Astrocyte (in vitro differentiated cells and primary cell): Measurements from ENCODE around the gene KCNJ2. TPM values are rescaled to one million over a fixed set of nuclear protein-coding genes. Genes with fewer than 3 reads are reported as not detected.

Experiments used
- DNase-seq: peaks from one replicate; pipeline ENCODE4 v3.0.0-alpha.2; 2010; ENCODE audit warnings: low read depth
- FAIRE-seq: peaks from 2 replicates; lab custom pipeline; 2011; peaks lifted over from hg19 to GRCh38; lab: Jason Lieb, UNC
- H2AFZ ChIP-seq: 2 replicates; pipeline ENCODE4 v1.6.0; 2012; ENCODE audit warnings: low read depth, low read length, inconsistent platforms
- H3K27ac ChIP-seq: 2 replicates; pipeline ENCODE4 v1.5.1; 2011; ENCODE audit warnings: low read depth, low read length, inconsistent platforms
- H3K27me3 ChIP-seq: 2 replicates; pipeline ENCODE4 v1.6.0; 2011; ENCODE audit warnings: low read length, inconsistent platforms; ENCODE audit not compliant: insufficient read depth
- H3K36me3 ChIP-seq: 2 replicates; pipeline ENCODE4 v1.5.1; 2011; ENCODE audit warnings: low read length, inconsistent platforms; ENCODE audit not compliant: insufficient read depth
- H3K4me1 ChIP-seq: 2 replicates; pipeline ENCODE4 v1.5.1; 2011; ENCODE audit warnings: low read length, inconsistent platforms; ENCODE audit not compliant: insufficient read depth
- H3K4me2 ChIP-seq: 2 replicates; pipeline ENCODE4 v1.6.0; 2012; ENCODE audit warnings: low read length, inconsistent platforms
- H3K4me3 ChIP-seq: 2 replicates; pipeline ENCODE4 v1.5.1; 2011; ENCODE audit warnings: low read depth, mild to moderate bottlenecking, low read length, inconsistent platforms; ENCODE audit not compliant: insufficient read depth
- H3K79me2 ChIP-seq: 2 replicates; pipeline ENCODE4 v1.6.0; 2012; ENCODE audit warnings: mild to moderate bottlenecking, low read length, inconsistent platforms; ENCODE audit not compliant: insufficient read depth
- H3K9ac ChIP-seq: 2 replicates; pipeline ENCODE4 v1.6.0; 2012; ENCODE audit warnings: mild to moderate bottlenecking, low read length, inconsistent platforms
- H3K9me3 ChIP-seq: 2 replicates; pipeline ENCODE4 v1.5.1; 2012; ENCODE audit warnings: low read depth, mild to moderate bottlenecking, low read length, inconsistent platforms; ENCODE audit not compliant: insufficient read depth
- H4K20me1 ChIP-seq: 2 replicates; pipeline ENCODE4 v1.6.0; 2012; ENCODE audit warnings: low read length, inconsistent platforms; ENCODE audit not compliant: insufficient read depth
- H3K27ac Mint-ChIP-seq: one replicate; pipeline ENCODE4 v1.8.0; 2021; ENCODE audit warnings: mild to moderate bottlenecking, mixed read lengths; ENCODE audit not compliant: unreplicated experiment
- H3K27me3 Mint-ChIP-seq: one replicate; pipeline ENCODE4 v1.8.0; 2021; ENCODE audit warnings: low read depth, mixed read lengths; ENCODE audit not compliant: unreplicated experiment
- H3K36me3 Mint-ChIP-seq: one replicate; pipeline ENCODE4 v1.8.0; 2021; ENCODE audit warnings: low read depth, mixed read lengths; ENCODE audit not compliant: unreplicated experiment
- H3K4me1 Mint-ChIP-seq: one replicate; pipeline ENCODE4 v1.8.0; 2021; ENCODE audit warnings: low read depth, mixed read lengths; ENCODE audit not compliant: unreplicated experiment
- H3K4me3 Mint-ChIP-seq: one replicate; pipeline ENCODE4 v1.8.0; 2021; ENCODE audit warnings: mild to moderate bottlenecking, moderate library complexity, mixed read lengths; ENCODE audit not compliant: unreplicated experiment
- H3K9me3 Mint-ChIP-seq: one replicate; pipeline ENCODE4 v1.8.0; 2021; ENCODE audit warnings: mild to moderate bottlenecking, mixed read lengths; ENCODE audit not compliant: unreplicated experiment
- CTCF ChIP-seq: IDR thresholded peaks from 2 replicates; pipeline ENCODE4 v1.5.1; 2011; ENCODE audit warnings: low read depth, mild to moderate bottlenecking, inconsistent platforms, low read length, moderate library complexity; ENCODE audit not compliant: insufficient read depth
- EZH2 ChIP-seq: IDR thresholded peaks from 2 replicates; pipeline ENCODE4 v1.6.1; 2012; ENCODE audit warnings: mild to moderate bottlenecking, low read length, inconsistent platforms; ENCODE audit not compliant: insufficient read depth
- total RNA-seq: library from RNA; stranded (reverse); gene quantifications from 2 replicates; pipeline ENCODE4 v1.2.1, GENCODE V29; 2021

The KCNJ2 gene
- total RNA-seq, 1 donor from 2014 or later: 10.2 TPM

- FAIRE-seq: no peak
- no peaks in the 10 kb centered on the region for H3K36me3 ChIP-seq
- no peaks in the 10 kb centered on the region for H3K36me3 Mint-ChIP-seq
- H3K27me3 ChIP-seq: no peaks in the 10 kb centered on the region
- peaks cover 12% of the 10 kb centered on the region for H3K4me1 ChIP-seq
- peaks cover 19% of the 10 kb centered on the region for H3K4me1 Mint-ChIP-seq
- peak overlapping the region; percentile 82 for H3K9ac ChIP-seq
- no peaks in the 10 kb centered on the region for H3K27me3 Mint-ChIP-seq
- H3K27ac Mint-ChIP-seq: peak overlapping the region; percentile 2
- H3K9me3 Mint-ChIP-seq: no peaks in the 10 kb centered on the region
- peak overlapping the region; percentile 87 for H3K4me3 ChIP-seq
- DNase-seq: no peak
- H2AFZ ChIP-seq: peak overlapping the region; percentile 77
- H4K20me1 ChIP-seq: no peaks in the 10 kb centered on the region
- no peaks in the 10 kb centered on the region for H3K9me3 ChIP-seq
- peak overlapping the region; percentile 93 for H3K4me3 Mint-ChIP-seq
- H3K4me2 ChIP-seq: peak overlapping the region; percentile 99
- H3K79me2 ChIP-seq: peaks cover 44% of the 10 kb centered on the region
- TF ChIP-seq CTCF (no peak), EZH2 (no peak)
- no peak overlapping the region for H3K27ac ChIP-seq
Observed at GRCh38 chr17:70169709-70170597, 621 bp downstream of the KCNJ2 start.

- no peak overlapping the region for H2AFZ ChIP-seq
- Mint-ChIP-seq H3K4me3 (peak overlapping the region; percentile 77), H3K27me3 (no peaks in the 10 kb centered on the region), H3K27ac (no peak overlapping the region), H3K9me3 (no peaks in the 10 kb centered on the region), H3K4me1 (peaks cover 19% of the 10 kb centered on the region), H3K36me3 (peaks cover 10% of the 10 kb centered on the region)
- no peaks in the 10 kb centered on the region for H4K20me1 ChIP-seq
- H3K36me3 ChIP-seq: peaks cover 4% of the 10 kb centered on the region
- no peak overlapping the region for H3K27ac ChIP-seq
- H3K4me3 ChIP-seq: peak overlapping the region; percentile 87
- no peak for FAIRE-seq
- H3K9ac ChIP-seq: no peak overlapping the region
- H3K4me2 ChIP-seq: peak overlapping the region; percentile 99
- TF ChIP-seq EZH2 (no peak), CTCF (no peak)
- H3K4me1 ChIP-seq: peaks cover 12% of the 10 kb centered on the region
- DNase-seq: no peak
- no peaks in the 10 kb centered on the region for H3K27me3 ChIP-seq
- H3K79me2 ChIP-seq: peaks cover 56% of the 10 kb centered on the region
- no peaks in the 10 kb centered on the region for H3K9me3 ChIP-seq
Observed at GRCh38 chr17:70171159-70171558, 1.8 kb downstream of the KCNJ2 start.

DNA sequence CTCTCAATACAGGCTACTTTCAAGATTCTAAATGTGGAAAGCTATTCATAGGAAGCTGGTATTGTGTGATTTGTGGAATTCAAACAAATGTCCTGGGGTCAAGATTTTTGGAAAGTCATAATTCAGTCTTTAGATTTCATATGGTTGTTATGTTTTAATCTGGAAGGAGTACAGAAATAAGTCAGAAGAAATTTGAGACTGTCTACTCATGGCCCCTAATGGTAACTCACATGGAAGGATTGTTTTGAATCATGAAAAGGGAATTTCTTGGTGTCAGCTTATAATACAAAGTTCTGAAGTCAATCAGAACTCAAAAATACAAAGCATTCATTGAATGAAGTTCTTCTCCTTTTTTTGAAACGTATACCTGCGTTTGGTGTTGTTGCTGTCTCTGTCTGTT lies 3.1 kb downstream of the KCNJ2 start:
- H3K4me3 ChIP-seq: no peak overlapping the region
- peaks cover 12% of the 10 kb centered on the region for H3K4me1 ChIP-seq
- H3K36me3 ChIP-seq: peaks cover 4% of the 10 kb centered on the region
- peak overlapping the region; percentile 12 for H3K27ac Mint-ChIP-seq
- H3K36me3 Mint-ChIP-seq: peaks cover 11% of the 10 kb centered on the region
- no peaks in the 10 kb centered on the region for H4K20me1 ChIP-seq
- peaks cover 19% of the 10 kb centered on the region for H3K4me1 Mint-ChIP-seq
- TF ChIP-seq EZH2 (no peak), CTCF (no peak)
- no peak overlapping the region for H3K9ac ChIP-seq
- no peaks in the 10 kb centered on the region for H3K9me3 Mint-ChIP-seq
- no peak overlapping the region for H2AFZ ChIP-seq
- no peak overlapping the region for H3K4me3 Mint-ChIP-seq
- no peak overlapping the region for H3K27ac ChIP-seq
- peak overlapping the region; percentile 99 for H3K4me2 ChIP-seq
- no peaks in the 10 kb centered on the region for H3K9me3 ChIP-seq
- H3K27me3 Mint-ChIP-seq: no peaks in the 10 kb centered on the region
- no peaks in the 10 kb centered on the region for H3K27me3 ChIP-seq
- H3K79me2 ChIP-seq: peaks cover 66% of the 10 kb centered on the region
- FAIRE-seq (no peak), DNase-seq (no peak)
